Measurements from ENCODE around the gene AKAP5.
"Not testable (repeated sequence)": the region's sequence is repeated elsewhere in the genome, so short reads cannot be mapped to it uniquely, and the experiment has no call there.

The AKAP5 gene

GRCh38 chr14:64503434-64504309, 38.4 kb downstream of the AKAP5 start, which contains the start of gene ZBTB25:
Gene ZBTB25, minus strand, starts transcription at chr14:64503838. Its CDS starts 13,305 bp downstream, at chr14:64490533.
- DNase-seq = peak; percentile 74

- DNase-seq = peak; percentile 53
Measured at GRCh38 chr14:64504310-64504896, 39.1 kb downstream of the AKAP5 start, which contains the start of gene ZBTB1. Gene ZBTB1, plus strand, starts transcription at chr14:64504770. Its CDS starts 16,735 bp downstream, at chr14:64521505.

- DNase-seq = peak; percentile 45
Measured at GRCh38 chr14:64504897-64505794, 39.8 kb downstream of the AKAP5 start.

GRCh38 chr14:64506721-64507120, 41.4 kb downstream of the AKAP5 start:
- DNase-seq = no peak

GRCh38 chr14:64507376-64508156, 42.3 kb downstream of the AKAP5 start:
- no peak for DNase-seq

GRCh38 chr14:64508215-64508776, 43.0 kb downstream of the AKAP5 start:
- no peak for DNase-seq

- DNase-seq = no peak
Measured at GRCh38 chr14:64509036-64509435, 43.7 kb downstream of the AKAP5 start.

GRCh38 chr14:64510825-64511671, 45.7 kb downstream of the AKAP5 start:
- DNase-seq = peak; percentile 24

- no peak for DNase-seq
Measured at GRCh38 chr14:64513271-64513670, 48.0 kb downstream of the AKAP5 start.

- DNase-seq = no peak
Measured at GRCh38 chr14:64515053-64515452, 49.8 kb downstream of the AKAP5 start.

GRCh38 chr14:64516969-64517368, 51.7 kb downstream of the AKAP5 start:
- no peak for DNase-seq

GRCh38 chr14:64517667-64518066, 52.4 kb downstream of the AKAP5 start:
- not testable (repeated sequence) for DNase-seq

GRCh38 chr14:64518229-64518628, 52.9 kb downstream of the AKAP5 start:
- DNase-seq = no peak

GRCh38 chr14:64520699-64521098, 55.4 kb downstream of the AKAP5 start:
- no peak for DNase-seq

- DNase-seq = no peak
Measured at GRCh38 chr14:64522591-64523355, 57.5 kb downstream of the AKAP5 start.
